ENCODE measurements around the gene SPAG5. TPM values are rescaled to one million over a fixed set of nuclear protein-coding genes. Genes with fewer than 3 reads are reported as not detected.
A peak's percentile ranks its signal among the peaks of the same experiment; 100 is the strongest.

Gene SPAG5
- total and polyA plus RNA-seq, 9 of the 15 experiments (the other 6 are each of a cell fraction or from before 2014, with no cell fraction given) = 94.4 to 286 (median 151) TPM

DNA sequence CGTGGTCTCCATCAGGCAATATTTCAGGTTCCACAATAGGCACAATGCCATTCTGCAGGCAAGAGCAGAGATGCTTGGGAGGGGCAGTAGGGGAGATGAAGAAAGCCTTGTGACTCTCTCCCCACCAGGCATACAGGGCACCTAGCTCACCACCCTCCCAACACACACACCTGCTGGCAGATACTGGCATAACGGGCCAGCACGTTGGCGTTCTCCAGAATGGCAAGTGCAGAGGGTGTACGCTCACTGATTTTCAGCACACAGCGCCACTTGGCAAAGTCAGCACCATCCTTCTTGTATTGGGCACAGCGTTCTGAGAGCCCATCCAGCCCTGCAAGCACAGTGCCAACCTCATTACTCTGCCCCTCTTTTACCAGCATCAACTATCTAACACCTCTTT is 24.3 kb downstream of the SPAG5 start:
- peak overlapping the region in 1 of 2 experiments; percentile 41; a peak in 1 of 4 replicates for H3K9ac ChIP-seq (ENCODE audit: insufficient read depth in 1 of 2, low read depth in 2 of 2, low read length in 2 of 2)
- no peak overlapping the region for H3K27ac ChIP-seq (ENCODE audit: extremely low read depth, low read depth, low read length)
- WGBS (ENCODE audit: insufficient coverage, low coverage, missing lambda C conversion rate) = 80% methylated on average over 7 of the region's 7 CpGs
- intact Hi-C loops (cut with micrococcal nuclease) = no loop called here
- TF ChIP-seq NFATC3 (IDR thresholded peaks at IDR 0.05) = no peak
- no peak for TF ChIP-seq SOX6 (IDR thresholded peaks at IDR 0.05)
- TF ChIP-seq STAT5B (CRISPR knock-in tag; IDR thresholded peaks at IDR 0.05) = no peak
- no peak for TF ChIP-seq ILK (tag; IDR thresholded peaks at IDR 0.05; ENCODE audit: borderline replicate concordance, low read depth)
- TF ChIP-seq PTTG1 (tag; IDR thresholded peaks at IDR 0.05; ENCODE audit: low read depth) = no peak
- no peak for TF ChIP-seq ARID1B (IDR thresholded peaks at IDR 0.05)
- no peak for TF ChIP-seq ZNF165 (CRISPR knock-in tag; IDR thresholded peaks at IDR 0.05; ENCODE audit: borderline replicate concordance)
- TF ChIP-seq HNRNPLL (IDR thresholded peaks at IDR 0.05; ENCODE audit: low read depth, low read length, poor library complexity, severe bottlenecking) = no peak
- no peak for TF ChIP-seq KDM4B (IDR thresholded peaks at IDR 0.05; ENCODE audit: borderline replicate concordance in 2 of 2, low read depth in 1 of 2)
- no peak for TF ChIP-seq ZC3H8 (IDR thresholded peaks at IDR 0.05)
- ATAC-seq (no peak), DNase-seq (ENCODE audit: extremely low read depth in 1 of 4, low spot score in 3 of 4) (no peak), FAIRE-seq (no peak)
- peaks cover 32 to 36% of the 10 kb centered on the region in 2 experiments for H3K4me1 ChIP-seq (replicated peaks in 1 of 2; ENCODE audit: control insufficient read depth in 2 of 2, insufficient read depth in 2 of 2, low read length in 2 of 2)
- H3K27me3 ChIP-seq (ENCODE audit: control insufficient read depth in 2 of 2, insufficient read depth in 2 of 2, low read length in 2 of 2) = no peaks in the 10 kb centered on the region
- no TSS peak for BruUV-seq (replicated peaks)
- H3K9me3 ChIP-seq (replicated peaks; ENCODE audit: control insufficient read depth, insufficient read depth, low read depth, low read length) = no peaks in the 10 kb centered on the region
- peaks cover 46% of the 10 kb centered on the region for H3K79me2 ChIP-seq (ENCODE audit: control insufficient read depth, insufficient read depth, low read length)
- POLR2A ChIA-PET = interaction anchor here (0.5 to 16.7 kb wide), 5 partner anchors 10 to 370 kb away, joined by 3 to 274 read pairs (median 4); partner anchors contain the start of genes SPAG5 and UNC119
- H3K9me1 ChIP-seq (ENCODE audit: control insufficient read depth, insufficient read depth, low read length) = peaks cover 18% of the 10 kb centered on the region
- CTCF ChIA-PET (ENCODE audit: low intra/inter-chr PET ratio) = no interaction called here
- in situ Hi-C loops (cut with MboI) = no loop called here
- H2AFZ ChIP-seq (ENCODE audit: low read depth, low read length) = no peak overlapping the region
- H3K36me3 ChIP-seq (ENCODE audit: control insufficient read depth, insufficient read depth, low read length) = peaks cover 57% of the 10 kb centered on the region
- 0 out of 2 replicates have a peak, but pooled peaks cover 10% of the 10 kb centered on the region for H4K20me1 ChIP-seq (replicated peaks; ENCODE audit: control insufficient read depth, insufficient read depth, low read length)
- H3K4me2 ChIP-seq (ENCODE audit: insufficient read depth, low read length) = 0 out of 2 replicates have a peak overlapping the region, but pooled peaks have one; percentile 80
- no peak overlapping the region for H3K4me3 ChIP-seq

Measured in K562 (cell line).